HCT116 (cell line): ENCODE data around the gene ANXA6. TPM values are rescaled to one million over a fixed set of nuclear protein-coding genes. Genes with fewer than 3 reads are reported as not detected.

Experiments
- ATAC-seq: fragments of 200-7000 bp; cut with Tn5 transposase; 2 replicates; pipeline ENCODE4 v1.9.1; 2020; ENCODE audit warnings: mild to moderate bottlenecking, moderate library complexity
- BruUV-seq: library from RNA; stranded (reverse); fragments of 400-500 nt; replicated peaks from 2 replicates; lab custom pipeline; 2021; lab: Mats Ljungman, UMichigan
- CTCF ChIA-PET: fragments of 300-600 bp; sonication (Branson Sonifier 250); formaldehyde crosslinking; loops from one replicate; lab custom pipeline; 2021; ENCODE audit warnings: antibody characterized with exemption; lab: Charles Lee
- POLR2A ChIA-PET: fragments of 300-600, 350-600 bp; sonication (Branson Sonifier 250); formaldehyde crosslinking; loops from one replicate; lab custom pipeline; 2021; ENCODE audit warnings: antibody characterized with exemption; lab: Charles Lee
- RAD21 ChIA-PET, 2 experiments: fragments of 300-600 bp; sonication (Branson Sonifier 250); formaldehyde crosslinking; loops; one replicate each; lab custom pipeline; 2023; ENCODE audit warnings: low total read pairs in 2 of 2; ENCODE audit not compliant: uncharacterized antibody in 2 of 2, unreplicated experiment in 2 of 2, low non-redundant PET in 1 of 2; lab: Charles Lee
- DNase-seq: peaks from one replicate; pipeline ENCODE4 v3.0.0-alpha.2; 2010; ENCODE audit warnings: low read depth, low spot score
- H2AFZ ChIP-seq: fragments of 200-600 bp; shearing (Covaris generic), sonication (generic); 2 replicates; pipeline ENCODE4 v1.6.1; 2017; ENCODE audit warnings: low read depth, mixed run types, mixed read lengths, antibody characterized with exemption, low read length; ENCODE audit not compliant: poor library complexity, severe bottlenecking
- H3K27ac ChIP-seq: 2 replicates; pipeline ENCODE4 v1.5.1; 2012; ENCODE audit warnings: low read depth, low read length
- H3K27me3 ChIP-seq: fragments of 200-600 bp; sonication (generic); 2 replicates; pipeline ENCODE4 v1.6.1; 2016; ENCODE audit warnings: mixed run types, low read length, mixed read lengths; ENCODE audit not compliant: insufficient read depth
- H3K36me3 ChIP-seq, 2 experiments: fragments of 200-500 bp in 1 of 2; fragments of 200-600 bp in 1 of 2; sonication (Bioruptor generic) in 1 of 2; sonication (generic) in 1 of 2; 2 replicates each; pipeline versions ENCODE4 v1.5.1 to v1.6.1; 2014 to 2016; ENCODE audit warnings: low read length in 2 of 2, inconsistent platforms in 1 of 2, mixed read lengths in 1 of 2, mixed run types in 1 of 2; ENCODE audit not compliant: insufficient read depth in 2 of 2, control insufficient read depth in 1 of 2
- H3K4me1 ChIP-seq, 2 experiments: fragments of 200-600 bp in 1 of 2; sonication (generic) in 1 of 2; 2 replicates each; pipeline versions ENCODE4 v1.5.1 to v1.6.1; 2012 to 2017; ENCODE audit warnings: low read length in 2 of 2, inconsistent platforms in 1 of 2, mild to moderate bottlenecking in 1 of 2, mixed read lengths in 1 of 2, mixed run types in 1 of 2, moderate library complexity in 1 of 2; ENCODE audit not compliant: insufficient read depth in 2 of 2, control insufficient read depth in 1 of 2
- H3K4me2 ChIP-seq: fragments of 200-600 bp; sonication (generic); 2 replicates; pipeline ENCODE4 v1.6.1; 2017; ENCODE audit warnings: mixed run types, low read length, mixed read lengths
- H3K4me3 ChIP-seq, 2 experiments: fragments of 200-600 bp in 1 of 2; sonication (generic) in 1 of 2; replicated peaks in 1 of 2; 2 replicates each; pipeline ENCODE4 v1.5.1; 2011 to 2016; ENCODE audit warnings: low read length in 2 of 2, control low read depth in 1 of 2, low read depth in 1 of 2, mild to moderate bottlenecking in 1 of 2, mixed read lengths in 1 of 2, mixed run types in 1 of 2
- H3K79me2 ChIP-seq: fragments of 200-600 bp; sonication (generic); 2 replicates; pipeline ENCODE4 v1.6.1; 2017; ENCODE audit warnings: mild to moderate bottlenecking, mixed run types, low read length, moderate library complexity, mixed read lengths; ENCODE audit not compliant: insufficient read depth
- H3K9ac ChIP-seq: fragments of 200-600 bp; sonication (generic); 2 replicates; pipeline ENCODE4 v1.6.1; 2016; ENCODE audit warnings: low read length, mixed read lengths
- H3K9me2 ChIP-seq: fragments of 200-600 bp; sonication (generic), shearing (Covaris generic); 2 replicates; pipeline ENCODE4 v1.6.1; 2017; ENCODE audit warnings: mixed run types, mild to moderate bottlenecking, moderate library complexity; ENCODE audit not compliant: insufficient read depth
- H3K9me3 ChIP-seq, 2 experiments: fragments of 200-500 bp in 1 of 2; fragments of 200-600 bp in 1 of 2; sonication (Bioruptor generic) in 1 of 2; sonication (generic) in 1 of 2; 2 replicates each; pipeline ENCODE4 v1.6.1; 2014 to 2017; ENCODE audit warnings: low read length in 2 of 2, mixed read lengths in 2 of 2, inconsistent platforms in 1 of 2, low read depth in 1 of 2, mild to moderate bottlenecking in 1 of 2, mixed run types in 1 of 2, moderate library complexity in 1 of 2; ENCODE audit not compliant: control insufficient read depth in 1 of 2, insufficient read depth in 1 of 2
- H4K20me1 ChIP-seq: fragments of 200-600 bp; sonication (generic), shearing (Covaris generic); 2 replicates; pipeline ENCODE4 v1.6.1; 2017; ENCODE audit warnings: mixed run types, mild to moderate bottlenecking, moderate library complexity; ENCODE audit not compliant: insufficient read depth
- ATF3 ChIP-seq: IDR thresholded peaks from 2 replicates; pipeline ENCODE4 v1.6.1; 2012
- CEBPB ChIP-seq: IDR thresholded peaks from 2 replicates; pipeline ENCODE4 v1.6.1; 2012; ENCODE audit warnings: low read depth
- CTCF ChIP-seq, 3 experiments: fragments of 200-600 bp in 1 of 3; sonication (generic) in 1 of 3; IDR thresholded peaks in 2 of 3; conservative IDR thresholded peaks in 1 of 3; 2 replicates each; pipeline ENCODE4 v1.5.1; 2012 to 2017; ENCODE audit warnings: low read depth in 2 of 3, low read length in 2 of 3, antibody characterized with exemption in 1 of 3, borderline replicate concordance in 1 of 3, control low read depth in 1 of 3, mild to moderate bottlenecking in 1 of 3, mixed read lengths in 1 of 3, mixed run types in 1 of 3, moderate library complexity in 1 of 3; ENCODE audit not compliant: insufficient read depth in 1 of 3
- EGR1 ChIP-seq: IDR thresholded peaks from 2 replicates; pipeline ENCODE4 v1.6.1; 2012; ENCODE audit warnings: low read depth
- ELF1 ChIP-seq: IDR thresholded peaks from 2 replicates; pipeline ENCODE4 v1.6.1; 2012; ENCODE audit warnings: low read depth, borderline replicate concordance
- EZH2 ChIP-seq: fragments of 200-600 bp; sonication (generic); IDR thresholded peaks from 2 replicates; pipeline ENCODE4 v1.6.1; 2017; ENCODE audit warnings: antibody characterized with exemption, mixed run types
- FOSL1 ChIP-seq: IDR thresholded peaks from 2 replicates; pipeline ENCODE4 v1.6.1; 2012; ENCODE audit warnings: low read depth
- JUND ChIP-seq: IDR thresholded peaks from 2 replicates; pipeline ENCODE4 v1.6.1; 2012
- MAX ChIP-seq: IDR thresholded peaks from 2 replicates; pipeline ENCODE4 v1.6.1; 2012
- POLR2AphosphoS5 ChIP-seq: IDR thresholded peaks from 2 replicates; pipeline ENCODE4 v1.6.1; 2011; ENCODE audit warnings: mild to moderate bottlenecking, low read depth, low read length, moderate library complexity
- RAD21 ChIP-seq: IDR thresholded peaks from 2 replicates; pipeline ENCODE4 v1.6.1; 2012; ENCODE audit warnings: low read depth, mild to moderate bottlenecking
- SIN3A ChIP-seq: IDR thresholded peaks from 2 replicates; pipeline ENCODE4 v1.6.1; 2012; ENCODE audit warnings: low read depth
- SP1 ChIP-seq: IDR thresholded peaks from 2 replicates; pipeline ENCODE4 v1.6.1; 2012; ENCODE audit warnings: low read depth
- TCF7L2 ChIP-seq: IDR thresholded peaks from 2 replicates; pipeline ENCODE4 v1.7.0; 2011; ENCODE audit warnings: borderline replicate concordance, inconsistent platforms; ENCODE audit not compliant: insufficient read depth, insufficient read length; ENCODE audit errors: extremely low read depth
- YY1 ChIP-seq: IDR thresholded peaks from 2 replicates; pipeline ENCODE4 v1.6.1; 2011; ENCODE audit warnings: low read length, low read depth, moderate library complexity, mild to moderate bottlenecking; ENCODE audit not compliant: insufficient replicate concordance; ENCODE audit errors: extremely low read depth
- ZBTB33 ChIP-seq: IDR thresholded peaks from 2 replicates; pipeline ENCODE4 v1.6.1; 2011; ENCODE audit warnings: mild to moderate bottlenecking, low read length, moderate library complexity; ENCODE audit not compliant: insufficient replicate concordance; ENCODE audit errors: extremely low read depth
- ZFX ChIP-seq: fragments of 450-650 bp; IDR thresholded peaks from 2 replicates; pipeline ENCODE4 v1.6.1; 2017
- ZNF274 ChIP-seq: fragments of 200-500 bp; sonication (Bioruptor generic); IDR thresholded peaks from 2 replicates; pipeline ENCODE4 v1.6.1; 2014; ENCODE audit warnings: mild to moderate bottlenecking, low read depth, low read length, inconsistent platforms
- intact Hi-C: fragments of 100-400 bp; cut with micrococcal nuclease; formaldehyde crosslinking; loops from 2 replicates; pipeline ENCODE4 v1.10.0; 2022
- total RNA-seq: library from RNA; stranded (reverse); gene quantifications from one replicate; pipeline ENCODE4 v1.2.1, GENCODE V29; 2021; ENCODE audit not compliant: unreplicated experiment

Gene ANXA6
- total RNA-seq, 1 experiment from 2014 or later, result 71.9 TPM

- Histone ChIP-seq H3K9me3 (no peaks in the 10 kb centered on the region), H3K4me1 (no peaks in the 10 kb centered on the region), H3K27ac (no peak overlapping the region), H3K79me2 (no peaks in the 10 kb centered on the region), H3K9me2 (no peaks in the 10 kb centered on the region), H3K36me3 (peaks cover 0 to 5% of the 10 kb centered on the region in 2 experiments; a peak in 1 of 4 replicates), H2AFZ (no peak overlapping the region), H3K27me3 (no peaks in the 10 kb centered on the region), H3K4me3 (no peak overlapping the region), H3K4me2 (no peak overlapping the region), H3K9ac (no peak overlapping the region), H4K20me1 (no peaks in the 10 kb centered on the region)
- ChIA-PET CTCF (interaction anchor here (1.6 to 7.7 kb wide), 4 partner anchors 12 to 111 kb away, joined by 4 to 171 read pairs (median 40); no protein-coding TSS in a partner anchor), RAD21 (no interaction called here), POLR2A (no interaction called here)
- DNase-seq (no peak), ATAC-seq (no peak)
- TF ChIP-seq MAX (no peak), EZH2 (no peak), ZNF274 (no peak), SP1 (no peak)
- intact Hi-C loops, result no loop called here
- BruUV-seq, result no TSS peak
These were observed 43.9 kb downstream of the ANXA6 start for GRCh38 chr5:151113651-151114050.

GRCh38 chr5:151110992-151111391 is 46.6 kb downstream of the ANXA6 start:
- POLR2A ChIA-PET, result no interaction called here
- H3K27me3 ChIP-seq, result no peaks in the 10 kb centered on the region
- DNase-seq (no peak), ATAC-seq (no peak)
- BruUV-seq, result no TSS peak
- no peak overlapping the region for H3K9ac ChIP-seq
- intact Hi-C loops, result no loop called here
- H3K9me2 ChIP-seq, result no peaks in the 10 kb centered on the region
- no peaks in the 10 kb centered on the region for H3K9me3 ChIP-seq
- H3K4me2 ChIP-seq, result no peak overlapping the region
- no peak overlapping the region for H2AFZ ChIP-seq
- CTCF ChIA-PET, result interaction anchor here (0.6 kb wide), 1 partner anchor 108 kb away, joined by 3 read pairs; no protein-coding TSS in a partner anchor
- RAD21 ChIA-PET, result no interaction called here
- no peak overlapping the region for H3K27ac ChIP-seq
- H3K4me1 ChIP-seq, result no peaks in the 10 kb centered on the region
- H3K79me2 ChIP-seq, result no peaks in the 10 kb centered on the region
- H3K4me3 ChIP-seq, result no peak overlapping the region
- peaks cover 0 to 12% of the 10 kb centered on the region in 2 experiments; a peak in 2 of 4 replicates for H3K36me3 ChIP-seq
- H4K20me1 ChIP-seq, result no peaks in the 10 kb centered on the region
- no peak for TF ChIP-seq JUND
- no peak for TF ChIP-seq ZFX
- TF ChIP-seq POLR2AphosphoS5, result no peak
- TF ChIP-seq ELF1, result no peak
- no peak for TF ChIP-seq SIN3A
- no peak for TF ChIP-seq TCF7L2
- TF ChIP-seq EGR1, result no peak
- no peak for TF ChIP-seq ZNF274
- no peak for TF ChIP-seq CTCF (IDR thresholded peaks at IDR 0.05 in 2 of 3, conservative IDR thresholded peaks at IDR 0.05 in 1 of 3; ENCODE audit: borderline replicate concordance in 1 of 3, insufficient read depth in 1 of 3, low read depth in 2 of 3, low read length in 2 of 3)
- no peak for TF ChIP-seq FOSL1
- no peak for TF ChIP-seq RAD21
- no peak for TF ChIP-seq ATF3
- TF ChIP-seq YY1, result no peak
- no peak for TF ChIP-seq CEBPB
- TF ChIP-seq ZBTB33, result no peak
- TF ChIP-seq EZH2, result no peak
